Measurements from ENCODE around the gene TRMT112. TPM values are rescaled to one million over a fixed set of nuclear protein-coding genes. Genes with fewer than 3 reads are reported as not detected.

Gene TRMT112
- total RNA-seq, 1 experiment from 2014 or later = 328 TPM

- intact Hi-C loops (cut with micrococcal nuclease) = no loop called here
- TF ChIP-seq, protein P1, sequence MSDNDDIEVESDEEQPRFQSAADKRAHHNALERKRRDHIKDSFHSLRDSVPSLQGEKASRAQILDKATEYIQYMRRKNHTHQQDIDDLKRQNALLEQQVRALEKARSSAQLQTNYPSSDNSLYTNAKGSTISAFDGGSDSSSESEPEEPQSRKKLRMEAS (IDR thresholded peaks at IDR 0.05) = no peak
- TF ChIP-seq POLR2AphosphoS5 (IDR thresholded peaks at IDR 0.05; ENCODE audit: low read depth, low read length) (no peak), ZNF274 (IDR thresholded peaks at IDR 0.05; ENCODE audit: low read depth, low read length) (no peak), EZH2 (IDR thresholded peaks at IDR 0.05) (no peak), EGR1 (IDR thresholded peaks at IDR 0.05; ENCODE audit: low read depth) (no peak), CTCF (IDR thresholded peaks at IDR 0.05 in 2 of 3, conservative IDR thresholded peaks at IDR 0.05 in 1 of 3; ENCODE audit: borderline replicate concordance in 1 of 3, insufficient read depth in 1 of 3, low read depth in 2 of 3, low read length in 2 of 3) (no peak), TCF7L2 (IDR thresholded peaks at IDR 0.05; ENCODE audit: borderline replicate concordance, extremely low read depth, insufficient read depth, insufficient read length) (no peak), SIN3A (IDR thresholded peaks at IDR 0.05; ENCODE audit: low read depth) (no peak), CBX3 (IDR thresholded peaks at IDR 0.05; ENCODE audit: low read depth) (no peak), SP1 (IDR thresholded peaks at IDR 0.05; ENCODE audit: low read depth) (no peak), EZH2phosphoT487 (IDR thresholded peaks at IDR 0.05; ENCODE audit: borderline replicate concordance) (no peak), CEBPB (IDR thresholded peaks at IDR 0.05; ENCODE audit: low read depth) (no peak), ZFX (IDR thresholded peaks at IDR 0.05) (no peak), RAD21 (IDR thresholded peaks at IDR 0.05; ENCODE audit: low read depth) (no peak), ZBTB33 (IDR thresholded peaks at IDR 0.05; ENCODE audit: extremely low read depth, insufficient replicate concordance, low read length) (no peak), FOSL1 (IDR thresholded peaks at IDR 0.05; ENCODE audit: low read depth) (no peak), ELF1 (IDR thresholded peaks at IDR 0.05; ENCODE audit: borderline replicate concordance, low read depth) (no peak), POLR2A (IDR thresholded peaks at IDR 0.05; ENCODE audit: borderline replicate concordance, extremely low read depth, insufficient read depth, insufficient read length) (no peak), JUND (IDR thresholded peaks at IDR 0.05) (no peak)
- TF ChIP-seq, protein P2, sequence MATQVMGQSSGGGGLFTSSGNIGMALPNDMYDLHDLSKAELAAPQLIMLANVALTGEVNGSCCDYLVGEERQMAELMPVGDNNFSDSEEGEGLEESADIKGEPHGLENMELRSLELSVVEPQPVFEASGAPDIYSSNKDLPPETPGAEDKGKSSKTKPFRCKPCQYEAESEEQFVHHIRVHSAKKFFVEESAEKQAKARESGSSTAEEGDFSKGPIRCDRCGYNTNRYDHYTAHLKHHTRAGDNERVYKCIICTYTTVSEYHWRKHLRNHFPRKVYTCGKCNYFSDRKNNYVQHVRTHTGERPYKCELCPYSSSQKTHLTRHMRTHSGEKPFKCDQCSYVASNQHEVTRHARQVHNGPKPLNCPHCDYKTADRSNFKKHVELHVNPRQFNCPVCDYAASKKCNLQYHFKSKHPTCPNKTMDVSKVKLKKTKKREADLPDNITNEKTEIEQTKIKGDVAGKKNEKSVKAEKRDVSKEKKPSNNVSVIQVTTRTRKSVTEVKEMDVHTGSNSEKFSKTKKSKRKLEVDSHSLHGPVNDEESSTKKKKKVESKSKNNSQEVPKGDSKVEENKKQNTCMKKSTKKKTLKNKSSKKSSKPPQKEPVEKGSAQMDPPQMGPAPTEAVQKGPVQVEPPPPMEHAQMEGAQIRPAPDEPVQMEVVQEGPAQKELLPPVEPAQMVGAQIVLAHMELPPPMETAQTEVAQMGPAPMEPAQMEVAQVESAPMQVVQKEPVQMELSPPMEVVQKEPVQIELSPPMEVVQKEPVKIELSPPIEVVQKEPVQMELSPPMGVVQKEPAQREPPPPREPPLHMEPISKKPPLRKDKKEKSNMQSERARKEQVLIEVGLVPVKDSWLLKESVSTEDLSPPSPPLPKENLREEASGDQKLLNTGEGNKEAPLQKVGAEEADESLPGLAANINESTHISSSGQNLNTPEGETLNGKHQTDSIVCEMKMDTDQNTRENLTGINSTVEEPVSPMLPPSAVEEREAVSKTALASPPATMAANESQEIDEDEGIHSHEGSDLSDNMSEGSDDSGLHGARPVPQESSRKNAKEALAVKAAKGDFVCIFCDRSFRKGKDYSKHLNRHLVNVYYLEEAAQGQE (IDR thresholded peaks at IDR 0.05; ENCODE audit: low read depth) = no peak
These were observed 35.8 kb upstream of the TRMT112 start for GRCh38 chr11:64352995-64353714.

More at GRCh38 chr11:64352995-64353714, 35.8 kb upstream of the TRMT112 start:
- Histone ChIP-seq H3K9ac (ENCODE audit: low read length) (no peak overlapping the region), H3K9me2 (ENCODE audit: insufficient read depth) (no peaks in the 10 kb centered on the region), H4K20me1 (ENCODE audit: insufficient read depth) (no peaks in the 10 kb centered on the region), H3K9me3 (ENCODE audit: control insufficient read depth in 1 of 2, insufficient read depth in 1 of 2, low read depth in 1 of 2, low read length in 2 of 2) (no peaks in the 10 kb centered on the region), H3K36me3 (ENCODE audit: control insufficient read depth in 1 of 2, insufficient read depth in 2 of 2, low read length in 2 of 2) (no peaks in the 10 kb centered on the region), H3K27ac (ENCODE audit: low read depth, low read length) (no peak overlapping the region), H3K27me3 (ENCODE audit: insufficient read depth, low read length) (no peaks in the 10 kb centered on the region), H2AFZ (ENCODE audit: low read depth, low read length, poor library complexity, severe bottlenecking) (no peak overlapping the region), H3K4me3 (replicated peaks in 1 of 2; ENCODE audit: low read depth in 1 of 2, low read length in 2 of 2) (no peak overlapping the region), H3K4me2 (ENCODE audit: low read length) (no peak overlapping the region), H3K4me1 (ENCODE audit: control insufficient read depth in 1 of 2, insufficient read depth in 2 of 2, low read length in 2 of 2) (peaks cover 23 to 40% of the 10 kb centered on the region in 2 experiments), H3K79me2 (ENCODE audit: insufficient read depth, low read length) (no peaks in the 10 kb centered on the region)
- DNase-seq (ENCODE audit: low read depth, low spot score) = no peak
- BruUV-seq (replicated peaks) = no TSS peak
- RAD21 ChIA-PET (ENCODE audit: low non-redundant PET in 1 of 2, low total read pairs in 2 of 2, uncharacterized antibody in 2 of 2, unreplicated experiment in 2 of 2) = interaction anchor here (1.0 to 1.9 kb wide), 2 partner anchors 35 to 36 kb away, joined by 3 to 4 read pairs; partner anchors contain the start of genes PRDX5 (in 2 of the 2) and TRMT112 (in 1 of the 2)
- ATAC-seq = no peak
- POLR2A ChIA-PET = interaction anchor here (1.4 to 1.6 kb wide), 2 partner anchors 11 to 36 kb away, joined by 5 to 7 read pairs; partner anchors contain the start of genes PRDX5 and TRMT112
- CTCF ChIA-PET = interaction anchor here (1.1 to 6.2 kb wide), 4 partner anchors 11 to 49 kb away, joined by 6 to 46 read pairs (median 43); partner anchors contain the start of genes ESRRA, PRDX5 and TRMT112

Measured in HCT116 (cell line).